ENCODE results near the gene CACNA1C. TPM values are rescaled to one million over a fixed set of nuclear protein-coding genes. Genes with fewer than 3 reads are reported as not detected.

CACNA1C gene
- total RNA-seq, 1 donor from 2014 or later: 1.3 TPM

- H3K4me3 ChIP-seq (ENCODE audit: low read depth, low read length): no peak overlapping the region
- H3K27me3 ChIP-seq (ENCODE audit: control insufficient read depth, insufficient read depth, low read length): no peaks in the 10 kb centered on the region
- TF ChIP-seq, protein P1, sequence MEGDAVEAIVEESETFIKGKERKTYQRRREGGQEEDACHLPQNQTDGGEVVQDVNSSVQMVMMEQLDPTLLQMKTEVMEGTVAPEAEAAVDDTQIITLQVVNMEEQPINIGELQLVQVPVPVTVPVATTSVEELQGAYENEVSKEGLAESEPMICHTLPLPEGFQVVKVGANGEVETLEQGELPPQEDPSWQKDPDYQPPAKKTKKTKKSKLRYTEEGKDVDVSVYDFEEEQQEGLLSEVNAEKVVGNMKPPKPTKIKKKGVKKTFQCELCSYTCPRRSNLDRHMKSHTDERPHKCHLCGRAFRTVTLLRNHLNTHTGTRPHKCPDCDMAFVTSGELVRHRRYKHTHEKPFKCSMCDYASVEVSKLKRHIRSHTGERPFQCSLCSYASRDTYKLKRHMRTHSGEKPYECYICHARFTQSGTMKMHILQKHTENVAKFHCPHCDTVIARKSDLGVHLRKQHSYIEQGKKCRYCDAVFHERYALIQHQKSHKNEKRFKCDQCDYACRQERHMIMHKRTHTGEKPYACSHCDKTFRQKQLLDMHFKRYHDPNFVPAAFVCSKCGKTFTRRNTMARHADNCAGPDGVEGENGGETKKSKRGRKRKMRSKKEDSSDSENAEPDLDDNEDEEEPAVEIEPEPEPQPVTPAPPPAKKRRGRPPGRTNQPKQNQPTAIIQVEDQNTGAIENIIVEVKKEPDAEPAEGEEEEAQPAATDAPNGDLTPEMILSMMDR (IDR thresholded peaks at IDR 0.05; ENCODE audit: insufficient read depth, low read length, poor library complexity, severe bottlenecking): no peak
- no peaks in the 10 kb centered on the region for H3K36me3 ChIP-seq (ENCODE audit: control insufficient read depth, insufficient read depth, low read length)
- no peak for DNase-seq (ENCODE audit: low read depth)
Observed at GRCh38 chr12:2535583-2536204, 482.9 kb downstream of the CACNA1C start.

DNA sequence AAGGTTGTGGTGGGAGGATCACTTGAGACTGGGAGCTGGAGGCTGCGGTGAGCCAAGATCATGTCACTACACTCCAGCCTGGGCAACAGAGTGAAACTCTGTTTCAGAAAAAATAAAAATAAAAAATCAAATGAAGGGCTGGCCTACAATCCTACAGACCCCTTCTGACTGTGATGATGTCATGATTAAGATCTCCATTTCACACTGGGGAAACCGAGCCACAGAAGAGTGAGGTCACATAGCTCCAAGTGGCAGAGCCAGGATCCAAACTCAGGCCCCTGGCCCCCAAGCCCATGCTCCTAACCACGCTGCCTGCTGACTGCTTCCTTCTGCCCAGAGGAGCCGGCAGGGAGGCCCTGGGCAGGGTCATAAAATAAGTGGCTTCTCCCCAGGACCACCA, 483.9 kb downstream of the CACNA1C start:
- no peak for DNase-seq (ENCODE audit: low read depth)
- TF ChIP-seq, protein P1 (IDR thresholded peaks at IDR 0.05; ENCODE audit: insufficient read depth, low read length, poor library complexity, severe bottlenecking): no peak
- H3K36me3 ChIP-seq (ENCODE audit: control insufficient read depth, insufficient read depth, low read length): no peaks in the 10 kb centered on the region
- no peak overlapping the region for H3K4me3 ChIP-seq (ENCODE audit: low read depth, low read length)
- H3K27me3 ChIP-seq (ENCODE audit: control insufficient read depth, insufficient read depth, low read length): peaks cover 2% of the 10 kb centered on the region

GRCh38 chr12:2537868-2538541, 485.2 kb downstream of the CACNA1C start:
- TF ChIP-seq, protein P1 (IDR thresholded peaks at IDR 0.05; ENCODE audit: insufficient read depth, low read length, poor library complexity, severe bottlenecking): no peak
- no peak for DNase-seq (ENCODE audit: low read depth)
- H3K4me3 ChIP-seq (ENCODE audit: low read depth, low read length): no peak overlapping the region
- H3K27me3 ChIP-seq (ENCODE audit: control insufficient read depth, insufficient read depth, low read length): peaks cover 2% of the 10 kb centered on the region
- no peaks in the 10 kb centered on the region for H3K36me3 ChIP-seq (ENCODE audit: control insufficient read depth, insufficient read depth, low read length)

DNA sequence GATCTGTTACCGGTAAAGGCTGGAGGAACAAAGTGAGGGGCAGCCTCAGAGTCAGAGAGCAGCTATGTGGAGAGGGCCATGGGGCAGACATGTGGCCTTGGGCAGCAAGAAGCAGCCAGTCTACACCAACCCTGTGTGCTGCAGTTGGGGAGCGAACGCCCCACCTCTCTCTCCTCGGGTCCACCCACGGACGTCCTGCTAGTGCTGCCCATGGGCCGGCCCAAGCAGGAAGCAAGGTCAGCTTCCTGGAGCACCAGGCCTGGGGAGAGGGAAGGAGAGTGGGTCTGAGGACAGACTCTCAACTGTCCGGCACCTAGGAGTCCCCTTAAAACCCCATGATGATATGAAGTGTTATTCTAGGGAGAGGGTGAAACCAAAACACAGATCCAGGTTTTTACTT, 487.2 kb downstream of the CACNA1C start:
- DNase-seq (ENCODE audit: low read depth): no peak
- H3K4me3 ChIP-seq (ENCODE audit: low read depth, low read length): no peak overlapping the region
- TF ChIP-seq, protein P1 (IDR thresholded peaks at IDR 0.05; ENCODE audit: insufficient read depth, low read length, poor library complexity, severe bottlenecking): no peak
- peaks cover 2% of the 10 kb centered on the region for H3K27me3 ChIP-seq (ENCODE audit: control insufficient read depth, insufficient read depth, low read length)
- H3K36me3 ChIP-seq (ENCODE audit: control insufficient read depth, insufficient read depth, low read length): no peaks in the 10 kb centered on the region

- H3K27me3 ChIP-seq (ENCODE audit: control insufficient read depth, insufficient read depth, low read length): peaks cover 2% of the 10 kb centered on the region
- H3K36me3 ChIP-seq (ENCODE audit: control insufficient read depth, insufficient read depth, low read length): no peaks in the 10 kb centered on the region
- TF ChIP-seq, protein P1 (IDR thresholded peaks at IDR 0.05; ENCODE audit: insufficient read depth, low read length, poor library complexity, severe bottlenecking): no peak
- DNase-seq (ENCODE audit: low read depth): no peak
- no peak overlapping the region for H3K4me3 ChIP-seq (ENCODE audit: low read depth, low read length)
Observed at GRCh38 chr12:2540535-2540941, 487.8 kb downstream of the CACNA1C start.

All from kidney epithelial cell (primary cell).